Heart left ventricle (tissue), 13 donors: ENCODE measurements around the gene HS6ST3.

ENCODE experiments used
- CTCF ChIP-seq, 12 donors: fragments of 200-600 bp; sonication (generic) in 4 of 12; IDR thresholded peaks; one replicate each; pipeline versions ENCODE4 v1.5.0 to v1.8.0; 2018 to 2022; ENCODE audit warnings: antibody characterized with exemption in 12 of 12, mild to moderate bottlenecking in 5 of 12
- POLR2A ChIP-seq, 2 donors: fragments of 450-650 bp; IDR thresholded peaks; one replicate each; pipeline ENCODE4 v1.6.1; 2017; ENCODE audit warnings: antibody characterized with exemption in 2 of 2, mild to moderate bottlenecking in 2 of 2, moderate library complexity in 2 of 2
- donor health status: ischemic (EF 13 %, LVEDD 7.1; RV severe dilation, severe dysfunction).
- donor health status: DM: no; HTN: yes; CAD: no.
- donor health status: DM: no; HTN: no; CAD: no.
- donor health status: ischemic (EF 25% LVEDD 6.9; RV normal size, moderate dysfunction).
- donor health status: ischemic (EF 25% LVEDD 5.7; RV mildly dilated, moderate dysfunction).
- donor health status: ischemic (EF 35%, LVEDD 5.7; RV mildly dilated, moderate dysfunction).
- donor health status: nonischemic (EF 11% LVEDD 7.7; RV severe dilation, severe dysfunction).
- donor health status: DM: yes; HTN: yes; CAD: no.
- donor health status: PGD.
- donor health status: ischemic (EF 29% LVEDD 5.4; RV normal size, mild dysfunction).
- donor health status: nonischemic (EF 23%, LVEDD 6.1; RV moderate dilation, normal function).

- TF ChIP-seq CTCF (IDR thresholded peaks at IDR 0.05) (no peak), POLR2A (IDR thresholded peaks at IDR 0.05) (no peak)
These were observed 45.7 kb upstream of the HS6ST3 start for GRCh38 chr13:96044238-96044637.
